Amygdala (tissue), 56 donors: ENCODE results near the gene TMOD1.

Source experiments
- DNase-seq, 56 donors: peaks; one replicate each; lab custom pipeline; 2025; lab: John Stamatoyannopoulos, UW

TMOD1 gene

GRCh38 chr9:97536480-97536879 lies 35.0 kb downstream of the TMOD1 start:
- no peak for DNase-seq

GRCh38 chr9:97543561-97543960 lies 42.1 kb downstream of the TMOD1 start:
- no peak for DNase-seq

GRCh38 chr9:97545486-97545885 lies 44.0 kb downstream of the TMOD1 start:
- DNase-seq: no peak

- DNase-seq: no peak
Measured at GRCh38 chr9:97547098-97547829, 45.8 kb downstream of the TMOD1 start.

- DNase-seq: no peak
Measured at GRCh38 chr9:97548379-97548778, 46.9 kb downstream of the TMOD1 start.

- DNase-seq: no peak
Measured at GRCh38 chr9:97548819-97549540, 47.5 kb downstream of the TMOD1 start.

GRCh38 chr9:97550386-97550785 lies 48.9 kb downstream of the TMOD1 start:
- no peak for DNase-seq

GRCh38 chr9:97551308-97551707 lies 49.8 kb downstream of the TMOD1 start:
- DNase-seq: no peak

GRCh38 chr9:97553141-97553540 lies 51.7 kb downstream of the TMOD1 start:
- no peak for DNase-seq

GRCh38 chr9:97553841-97554240 lies 52.4 kb downstream of the TMOD1 start:
- no peak for DNase-seq

- no peak for DNase-seq
Measured at GRCh38 chr9:97554566-97555075, 53.2 kb downstream of the TMOD1 start.

GRCh38 chr9:97555164-97555563 lies 53.7 kb downstream of the TMOD1 start:
- peak in 6 of 56 donors; percentile 11 to 37 (median 16) for DNase-seq

GRCh38 chr9:97556036-97556720 lies 54.7 kb downstream of the TMOD1 start:
- DNase-seq: no peak

- DNase-seq: peak in 1 of 56 donors; percentile 30
Measured at GRCh38 chr9:97556721-97557605, 55.5 kb downstream of the TMOD1 start.

- DNase-seq: peak in 29 of 56 donors; percentile 11 to 81 (median 33)
Measured at GRCh38 chr9:97557606-97558095, 56.2 kb downstream of the TMOD1 start.

GRCh38 chr9:97558701-97559101 lies 57.2 kb downstream of the TMOD1 start:
- peak in 4 of 56 donors; percentile 12 to 59 (median 35) for DNase-seq

GRCh38 chr9:97559111-97559514 lies 57.6 kb downstream of the TMOD1 start:
- DNase-seq: peak in 7 of 56 donors; percentile 11 to 59 (median 42)

- DNase-seq: no peak
Measured at GRCh38 chr9:97560154-97560553, 58.7 kb downstream of the TMOD1 start.

GRCh38 chr9:97560851-97561250 lies 59.4 kb downstream of the TMOD1 start:
- no peak for DNase-seq

- DNase-seq: no peak
Measured at GRCh38 chr9:97561501-97561900, 60.0 kb downstream of the TMOD1 start.
